SK-N-SH treated with all-trans-retinoic acid at 6 μM for 48 hours (cell line): ENCODE measurements around the gene AKAP12.

ENCODE experiments used
- ATAC-seq: fragments of 200-7000 bp; cut with Tn5 transposase; 3 replicates; pipeline ENCODE4 v1.9.1; 2020; ENCODE audit warnings: mild to moderate bottlenecking, moderate library complexity
- ARNTL ChIP-seq: fragments of 450-650 bp; formaldehyde crosslinking; IDR thresholded peaks from 2 replicates; pipeline ENCODE4 v1.5.0; 2020; ENCODE audit warnings: low read depth, mild to moderate bottlenecking, moderate library complexity, borderline replicate concordance
- BACH2 ChIP-seq: fragments of 250-450 bp; sonication (Bioruptor Pico); IDR thresholded peaks from 2 replicates; pipeline ENCODE4 v1.9.0; 2021; ENCODE audit warnings: mild to moderate bottlenecking, borderline replicate concordance
- CSDC2 ChIP-seq: fragments of 250-450 bp; sonication (Bioruptor Pico); IDR thresholded peaks from 2 replicates; pipeline ENCODE4 v1.5.0; 2020; ENCODE audit warnings: mild to moderate bottlenecking, moderate library complexity
- GLIS3 ChIP-seq: fragments of 250-450 bp; sonication (Bioruptor Pico); IDR thresholded peaks from 2 replicates; pipeline ENCODE4 v1.5.0; 2020; ENCODE audit warnings: mild to moderate bottlenecking, moderate library complexity
- ISL1 ChIP-seq: fragments of 250-450 bp; sonication (Bioruptor Pico); IDR thresholded peaks from 2 replicates; pipeline ENCODE4 v2.1.2; 2022; ENCODE audit warnings: mild to moderate bottlenecking, moderate library complexity
- OSR1 ChIP-seq: fragments of 250-450 bp; sonication (Bioruptor Pico); IDR thresholded peaks from 2 replicates; pipeline ENCODE4 v1.8.0; 2022; ENCODE audit warnings: moderate library complexity, mild to moderate bottlenecking, inconsistent platforms
- PPARA ChIP-seq: fragments of 250-450 bp; sonication (Bioruptor Pico); IDR thresholded peaks from 2 replicates; pipeline ENCODE4 v1.5.0; 2020; ENCODE audit warnings: mild to moderate bottlenecking, borderline replicate concordance
- RARB ChIP-seq: fragments of 250-450 bp; sonication (Bioruptor Pico); IDR thresholded peaks from 2 replicates; pipeline ENCODE4 v1.8.0; 2021; ENCODE audit warnings: mild to moderate bottlenecking, moderate library complexity
- SNAI2 ChIP-seq: fragments of 250-450 bp; sonication (Bioruptor Pico); IDR thresholded peaks from 2 replicates; pipeline ENCODE4 v1.5.0; 2020; ENCODE audit warnings: mild to moderate bottlenecking, moderate library complexity
- TCF4 ChIP-seq: fragments of 250-450 bp; sonication (Bioruptor Pico); IDR thresholded peaks from 2 replicates; pipeline ENCODE4 v1.8.0; 2021; ENCODE audit warnings: mild to moderate bottlenecking, moderate library complexity, borderline replicate concordance
- TOX ChIP-seq: fragments of 250-450 bp; sonication (Bioruptor Pico); IDR thresholded peaks from 2 replicates; pipeline ENCODE4 v1.8.0; 2021; ENCODE audit warnings: mild to moderate bottlenecking, moderate library complexity, borderline replicate concordance
- TSHZ2 ChIP-seq: fragments of 250-450 bp; sonication (Bioruptor Pico); IDR thresholded peaks from 2 replicates; pipeline ENCODE4 v1.5.0; 2020; ENCODE audit warnings: mild to moderate bottlenecking, moderate library complexity
- ZC3H10 ChIP-seq: fragments of 250-450 bp; sonication (Bioruptor Pico); IDR thresholded peaks from 2 replicates; pipeline ENCODE4 v1.5.1; 2021; ENCODE audit warnings: mild to moderate bottlenecking, moderate library complexity
- ZFP3 ChIP-seq: fragments of 250-450 bp; sonication (Bioruptor Pico); IDR thresholded peaks from 2 replicates; pipeline ENCODE4 v1.5.0; 2020; ENCODE audit warnings: mild to moderate bottlenecking, moderate library complexity
- ZFP30 ChIP-seq: fragments of 450-650 bp; formaldehyde crosslinking; IDR thresholded peaks from 2 replicates; pipeline ENCODE4 v1.5.0; 2022; ENCODE audit warnings: mild to moderate bottlenecking, moderate library complexity
- ZNF565 ChIP-seq: fragments of 450-650 bp; formaldehyde crosslinking; conservative IDR thresholded peaks from 2 replicates; pipeline ENCODE4 v1.5.0; 2020; ENCODE audit warnings: low read depth, mild to moderate bottlenecking, moderate library complexity
- ZNF70 ChIP-seq: fragments of 450-650 bp; formaldehyde crosslinking; IDR thresholded peaks from 2 replicates; pipeline ENCODE4 v1.5.0; 2020; ENCODE audit warnings: mild to moderate bottlenecking, moderate library complexity
- ZNF8 ChIP-seq: fragments of 450-650 bp; formaldehyde crosslinking; IDR thresholded peaks from 2 replicates; pipeline ENCODE4 v1.5.0; 2020; ENCODE audit warnings: mild to moderate bottlenecking, moderate library complexity
- TF ChIP-seq, protein P1 (sequence below): fragments of 250-450 bp; sonication (Bioruptor Pico); IDR thresholded peaks from 2 replicates; pipeline ENCODE4 v1.5.1; 2020; ENCODE audit warnings: low read depth, mild to moderate bottlenecking, moderate library complexity
- TF ChIP-seq, protein P2 (sequence below): fragments of 250-450 bp; sonication (Bioruptor Pico); IDR thresholded peaks from 2 replicates; pipeline ENCODE4 v1.5.1; 2021; ENCODE audit warnings: mild to moderate bottlenecking, moderate library complexity
- TF ChIP-seq, protein P3 (sequence below): fragments of 250-450 bp; sonication (Bioruptor Pico); IDR thresholded peaks from 2 replicates; pipeline ENCODE4 v1.8.0; 2021; ENCODE audit warnings: low read depth, mild to moderate bottlenecking, moderate library complexity, borderline replicate concordance
- TF ChIP-seq, protein P4 (sequence below): fragments of 250-450 bp; sonication (Bioruptor Pico); IDR thresholded peaks from 2 replicates; pipeline ENCODE4 v1.8.0; 2020; ENCODE audit warnings: mild to moderate bottlenecking, moderate library complexity, borderline replicate concordance

The AKAP12 gene

GRCh38 chr6:151299011-151299410 is 59.2 kb downstream of the AKAP12 start:
- ATAC-seq: no peak
- TF ChIP-seq PPARA (CRISPR knock-in tag): no peak
- no peak for TF ChIP-seq ZNF8 (CRISPR knock-in tag)
- TF ChIP-seq ZFP30 (CRISPR knock-in tag): no peak
- TF ChIP-seq TCF4 (CRISPR knock-in tag): no peak
- no peak for TF ChIP-seq TSHZ2 (CRISPR knock-in tag)
- TF ChIP-seq, protein P1, sequence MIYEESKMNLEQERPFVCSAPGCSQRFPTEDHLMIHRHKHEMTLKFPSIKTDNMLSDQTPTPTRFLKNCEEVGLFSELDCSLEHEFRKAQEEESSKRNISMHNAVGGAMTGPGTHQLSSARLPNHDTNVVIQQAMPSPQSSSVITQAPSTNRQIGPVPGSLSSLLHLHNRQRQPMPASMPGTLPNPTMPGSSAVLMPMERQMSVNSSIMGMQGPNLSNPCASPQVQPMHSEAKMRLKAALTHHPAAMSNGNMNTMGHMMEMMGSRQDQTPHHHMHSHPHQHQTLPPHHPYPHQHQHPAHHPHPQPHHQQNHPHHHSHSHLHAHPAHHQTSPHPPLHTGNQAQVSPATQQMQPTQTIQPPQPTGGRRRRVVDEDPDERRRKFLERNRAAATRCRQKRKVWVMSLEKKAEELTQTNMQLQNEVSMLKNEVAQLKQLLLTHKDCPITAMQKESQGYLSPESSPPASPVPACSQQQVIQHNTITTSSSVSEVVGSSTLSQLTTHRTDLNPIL: no peak
- TF ChIP-seq BACH2: no peak
- TF ChIP-seq, protein P2, sequence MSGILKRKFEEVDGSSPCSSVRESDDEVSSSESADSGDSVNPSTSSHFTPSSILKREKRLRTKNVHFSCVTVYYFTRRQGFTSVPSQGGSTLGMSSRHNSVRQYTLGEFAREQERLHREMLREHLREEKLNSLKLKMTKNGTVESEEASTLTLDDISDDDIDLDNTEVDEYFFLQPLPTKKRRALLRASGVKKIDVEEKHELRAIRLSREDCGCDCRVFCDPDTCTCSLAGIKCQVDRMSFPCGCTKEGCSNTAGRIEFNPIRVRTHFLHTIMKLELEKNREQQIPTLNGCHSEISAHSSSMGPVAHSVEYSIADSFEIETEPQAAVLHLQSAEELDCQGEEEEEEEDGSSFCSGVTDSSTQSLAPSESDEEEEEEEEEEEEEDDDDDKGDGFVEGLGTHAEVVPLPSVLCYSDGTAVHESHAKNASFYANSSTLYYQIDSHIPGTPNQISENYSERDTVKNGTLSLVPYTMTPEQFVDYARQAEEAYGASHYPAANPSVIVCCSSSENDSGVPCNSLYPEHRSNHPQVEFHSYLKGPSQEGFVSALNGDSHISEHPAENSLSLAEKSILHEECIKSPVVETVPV (CRISPR knock-in tag): no peak
- no peak for TF ChIP-seq ZC3H10
- TF ChIP-seq, protein P3, sequence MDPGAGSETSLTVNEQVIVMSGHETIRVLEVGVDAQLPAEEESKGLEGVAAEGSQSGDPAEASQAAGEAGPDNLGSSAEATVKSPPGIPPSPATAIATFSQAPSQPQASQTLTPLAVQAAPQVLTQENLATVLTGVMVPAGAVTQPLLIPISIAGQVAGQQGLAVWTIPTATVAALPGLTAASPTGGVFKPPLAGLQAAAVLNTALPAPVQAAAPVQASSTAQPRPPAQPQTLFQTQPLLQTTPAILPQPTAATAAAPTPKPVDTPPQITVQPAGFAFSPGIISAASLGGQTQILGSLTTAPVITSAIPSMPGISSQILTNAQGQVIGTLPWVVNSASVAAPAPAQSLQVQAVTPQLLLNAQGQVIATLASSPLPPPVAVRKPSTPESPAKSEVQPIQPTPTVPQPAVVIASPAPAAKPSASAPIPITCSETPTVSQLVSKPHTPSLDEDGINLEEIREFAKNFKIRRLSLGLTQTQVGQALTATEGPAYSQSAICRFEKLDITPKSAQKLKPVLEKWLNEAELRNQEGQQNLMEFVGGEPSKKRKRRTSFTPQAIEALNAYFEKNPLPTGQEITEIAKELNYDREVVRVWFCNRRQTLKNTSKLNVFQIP (CRISPR knock-in tag): no peak
- no peak for TF ChIP-seq ZFP3 (CRISPR knock-in tag)
- no peak for TF ChIP-seq TOX
- TF ChIP-seq RARB (CRISPR knock-in tag): no peak
- no peak for TF ChIP-seq ZNF565 (CRISPR knock-in tag)
- no peak for TF ChIP-seq CSDC2 (CRISPR knock-in tag)
- TF ChIP-seq ISL1 (CRISPR knock-in tag): no peak
- TF ChIP-seq, protein P4, sequence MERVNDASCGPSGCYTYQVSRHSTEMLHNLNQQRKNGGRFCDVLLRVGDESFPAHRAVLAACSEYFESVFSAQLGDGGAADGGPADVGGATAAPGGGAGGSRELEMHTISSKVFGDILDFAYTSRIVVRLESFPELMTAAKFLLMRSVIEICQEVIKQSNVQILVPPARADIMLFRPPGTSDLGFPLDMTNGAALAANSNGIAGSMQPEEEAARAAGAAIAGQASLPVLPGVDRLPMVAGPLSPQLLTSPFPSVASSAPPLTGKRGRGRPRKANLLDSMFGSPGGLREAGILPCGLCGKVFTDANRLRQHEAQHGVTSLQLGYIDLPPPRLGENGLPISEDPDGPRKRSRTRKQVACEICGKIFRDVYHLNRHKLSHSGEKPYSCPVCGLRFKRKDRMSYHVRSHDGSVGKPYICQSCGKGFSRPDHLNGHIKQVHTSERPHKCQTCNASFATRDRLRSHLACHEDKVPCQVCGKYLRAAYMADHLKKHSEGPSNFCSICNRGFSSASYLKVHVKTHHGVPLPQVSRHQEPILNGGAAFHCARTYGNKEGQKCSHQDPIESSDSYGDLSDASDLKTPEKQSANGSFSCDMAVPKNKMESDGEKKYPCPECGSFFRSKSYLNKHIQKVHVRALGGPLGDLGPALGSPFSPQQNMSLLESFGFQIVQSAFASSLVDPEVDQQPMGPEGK (CRISPR knock-in tag): no peak
- no peak for TF ChIP-seq ZNF70 (CRISPR knock-in tag)
- no peak for TF ChIP-seq OSR1 (CRISPR knock-in tag)
- TF ChIP-seq GLIS3 (CRISPR knock-in tag): no peak

DNA sequence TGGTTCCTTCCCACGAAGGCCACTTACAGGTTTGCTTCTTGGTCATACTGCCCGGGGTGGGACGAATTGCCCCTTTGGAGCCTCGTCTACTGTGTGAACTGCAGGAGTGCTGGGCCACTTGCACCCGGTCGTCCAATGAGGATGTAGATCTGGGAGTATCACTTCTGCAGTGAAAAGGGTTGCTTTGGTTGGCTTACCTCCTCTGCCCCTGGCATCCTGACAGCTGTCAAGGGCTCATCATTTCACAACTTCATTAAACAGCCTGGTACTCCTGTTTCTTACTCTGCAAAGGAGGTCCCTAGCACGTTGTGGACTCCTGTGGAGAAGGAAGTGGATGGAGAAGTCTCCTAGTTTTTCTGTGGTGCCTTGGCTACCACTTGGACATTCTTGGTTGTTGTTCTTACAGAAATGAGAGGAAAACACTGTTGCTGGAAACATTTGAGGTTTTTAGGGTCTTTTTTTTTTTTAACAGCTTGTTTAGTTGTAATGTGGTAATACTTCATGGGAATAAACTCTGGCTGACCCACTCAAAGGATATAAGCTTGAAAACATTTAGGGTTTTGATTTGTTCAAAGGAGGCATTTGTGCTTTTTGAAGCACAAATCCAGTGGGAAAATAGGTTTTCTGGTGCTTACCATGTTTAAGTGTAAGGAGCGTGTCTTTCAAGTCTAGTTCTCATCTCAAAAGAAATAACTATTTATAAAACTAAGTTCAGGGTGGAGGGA is 60.7 kb downstream of the AKAP12 start:
- TF ChIP-seq GLIS3 (CRISPR knock-in tag) (no peak), SNAI2 (CRISPR knock-in tag) (no peak), ISL1 (CRISPR knock-in tag) (no peak)
- ATAC-seq: no peak

DNA sequence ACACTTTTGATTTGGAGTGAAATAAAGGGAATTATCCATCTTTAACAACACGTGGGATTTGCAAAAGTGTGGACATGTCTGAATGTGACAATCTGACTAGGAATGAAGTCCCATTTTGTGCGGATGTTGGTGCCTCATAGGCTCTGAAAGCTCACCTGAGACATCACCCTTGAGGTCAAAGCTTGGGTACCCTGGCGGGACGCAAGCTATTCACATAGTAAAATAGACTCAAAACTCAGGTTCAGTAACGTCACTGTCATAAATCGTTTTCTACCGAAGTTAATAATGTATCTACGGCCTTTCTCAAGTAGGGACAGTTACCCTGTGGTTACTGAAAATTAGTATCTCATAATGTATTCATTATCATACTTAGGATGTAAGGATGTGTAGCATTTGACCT is 61.8 kb downstream of the AKAP12 start:
- ATAC-seq: no peak
- no peak for TF ChIP-seq ARNTL (CRISPR knock-in tag)
- TF ChIP-seq TCF4 (CRISPR knock-in tag): no peak
- no peak for TF ChIP-seq PPARA (CRISPR knock-in tag)
- TF ChIP-seq TSHZ2 (CRISPR knock-in tag): no peak
- no peak for TF ChIP-seq ZNF565 (CRISPR knock-in tag)
- TF ChIP-seq ZNF70 (CRISPR knock-in tag): no peak
- TF ChIP-seq RARB (CRISPR knock-in tag): no peak
- no peak for TF ChIP-seq ISL1 (CRISPR knock-in tag)
- TF ChIP-seq OSR1 (CRISPR knock-in tag): no peak
- TF ChIP-seq ZFP3 (CRISPR knock-in tag): no peak
- TF ChIP-seq, protein P1: no peak
- TF ChIP-seq, protein P3 (CRISPR knock-in tag): no peak
